ENCODE measurements around the gene GET3.

- TF ChIP-seq CTCF (IDR thresholded peaks at IDR 0.05) (no peak), POLR2A (IDR thresholded peaks at IDR 0.05) (no peak)
Observed at GRCh38 chr19:12773571-12773970, 36.3 kb downstream of the GET3 start.

Measured in thyroid gland (tissue), 4 donors.